WTC11 (cell line): ENCODE data around the gene TLE4.

Source experiments
- CBFB ChIP-seq: sonication (generic); formaldehyde crosslinking; IDR thresholded peaks from 2 replicates; pipeline ENCODE4 v1.8.1; 2022; ENCODE audit warnings: mild to moderate bottlenecking, low read depth, missing genetic modification reagents
- CREM ChIP-seq: sonication (generic); formaldehyde crosslinking; IDR thresholded peaks from 2 replicates; pipeline ENCODE4 v1.8.1; 2022; ENCODE audit warnings: mild to moderate bottlenecking, missing genetic modification reagents, moderate library complexity
- FOXP1 ChIP-seq: sonication (generic); formaldehyde crosslinking; IDR thresholded peaks from 2 replicates; pipeline ENCODE4 v1.8.0; 2022; ENCODE audit warnings: missing genetic modification reagents, mild to moderate bottlenecking, moderate library complexity, borderline replicate concordance
- IRF2 ChIP-seq: sonication (generic); formaldehyde crosslinking; IDR thresholded peaks from 2 replicates; pipeline ENCODE4 v1.8.0; 2022; ENCODE audit warnings: low read depth, missing genetic modification reagents, borderline replicate concordance
- NFYB ChIP-seq: sonication (generic); formaldehyde crosslinking; conservative IDR thresholded peaks from 2 replicates; pipeline ENCODE4 v1.8.0; 2022; ENCODE audit warnings: low read depth, missing genetic modification reagents
- NR2C2 ChIP-seq: sonication (generic); formaldehyde crosslinking; IDR thresholded peaks from 2 replicates; pipeline ENCODE4 v1.8.0; 2022; ENCODE audit warnings: mild to moderate bottlenecking, missing genetic modification reagents
- SP1 ChIP-seq: sonication (generic); formaldehyde crosslinking; conservative IDR thresholded peaks from 2 replicates; pipeline ENCODE4 v1.8.1; 2022; ENCODE audit warnings: missing genetic modification reagents
- ZNF121 ChIP-seq: sonication (generic); formaldehyde crosslinking; IDR thresholded peaks from 2 replicates; pipeline ENCODE4 v1.8.0; 2023; ENCODE audit warnings: missing genetic modification reagents
- TF ChIP-seq, protein P1 (sequence below): sonication (generic); formaldehyde crosslinking; IDR thresholded peaks from 2 replicates; pipeline ENCODE4 v1.8.0; 2022; ENCODE audit warnings: mild to moderate bottlenecking, missing genetic modification reagents
- TF ChIP-seq, protein P2 (sequence below): fragments of 200-600 bp; IDR thresholded peaks from 2 replicates; pipeline ENCODE4 v1.8.0; 2022; ENCODE audit warnings: antibody characterized with exemption
- TF ChIP-seq, protein P3 (sequence below): sonication (generic); formaldehyde crosslinking; IDR thresholded peaks from 2 replicates; pipeline ENCODE4 v1.8.0; 2023; ENCODE audit warnings: mild to moderate bottlenecking, missing genetic modification reagents

DNA sequence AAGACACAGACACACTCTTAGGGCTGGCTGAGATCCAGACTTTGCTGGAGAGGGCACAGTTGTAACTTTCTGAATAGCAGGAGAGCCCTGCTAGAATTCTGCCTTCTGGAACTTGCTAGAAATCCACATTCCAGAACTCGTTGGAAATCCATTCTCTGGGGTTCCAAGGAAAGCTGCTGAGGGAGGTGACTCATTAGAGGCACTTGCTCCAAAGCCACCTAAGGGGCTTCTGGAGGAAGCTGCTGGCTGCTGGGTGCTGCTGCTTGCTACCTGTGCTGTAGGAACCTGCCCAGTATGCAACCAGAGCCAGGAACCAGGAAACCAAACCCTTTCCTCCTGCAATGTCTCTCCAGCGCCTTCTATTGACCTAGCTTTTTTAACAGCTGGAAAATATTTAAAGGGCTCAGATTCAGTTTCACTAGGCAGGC is 4.1 kb upstream of the TLE4 start:
- TF ChIP-seq, protein P1, sequence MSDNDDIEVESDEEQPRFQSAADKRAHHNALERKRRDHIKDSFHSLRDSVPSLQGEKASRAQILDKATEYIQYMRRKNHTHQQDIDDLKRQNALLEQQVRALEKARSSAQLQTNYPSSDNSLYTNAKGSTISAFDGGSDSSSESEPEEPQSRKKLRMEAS = no peak
- no peak for TF ChIP-seq FOXP1 (CRISPR knock-in tag)
- no peak for TF ChIP-seq CBFB (CRISPR knock-in tag)
- TF ChIP-seq NR2C2 (CRISPR knock-in tag) = no peak
- TF ChIP-seq, protein P2, sequence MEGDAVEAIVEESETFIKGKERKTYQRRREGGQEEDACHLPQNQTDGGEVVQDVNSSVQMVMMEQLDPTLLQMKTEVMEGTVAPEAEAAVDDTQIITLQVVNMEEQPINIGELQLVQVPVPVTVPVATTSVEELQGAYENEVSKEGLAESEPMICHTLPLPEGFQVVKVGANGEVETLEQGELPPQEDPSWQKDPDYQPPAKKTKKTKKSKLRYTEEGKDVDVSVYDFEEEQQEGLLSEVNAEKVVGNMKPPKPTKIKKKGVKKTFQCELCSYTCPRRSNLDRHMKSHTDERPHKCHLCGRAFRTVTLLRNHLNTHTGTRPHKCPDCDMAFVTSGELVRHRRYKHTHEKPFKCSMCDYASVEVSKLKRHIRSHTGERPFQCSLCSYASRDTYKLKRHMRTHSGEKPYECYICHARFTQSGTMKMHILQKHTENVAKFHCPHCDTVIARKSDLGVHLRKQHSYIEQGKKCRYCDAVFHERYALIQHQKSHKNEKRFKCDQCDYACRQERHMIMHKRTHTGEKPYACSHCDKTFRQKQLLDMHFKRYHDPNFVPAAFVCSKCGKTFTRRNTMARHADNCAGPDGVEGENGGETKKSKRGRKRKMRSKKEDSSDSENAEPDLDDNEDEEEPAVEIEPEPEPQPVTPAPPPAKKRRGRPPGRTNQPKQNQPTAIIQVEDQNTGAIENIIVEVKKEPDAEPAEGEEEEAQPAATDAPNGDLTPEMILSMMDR = no peak
- TF ChIP-seq IRF2 (CRISPR knock-in tag) = no peak
- TF ChIP-seq SP1 (CRISPR knock-in tag) = no peak
- no peak for TF ChIP-seq ZNF121 (CRISPR knock-in tag)
- TF ChIP-seq, protein P3, sequence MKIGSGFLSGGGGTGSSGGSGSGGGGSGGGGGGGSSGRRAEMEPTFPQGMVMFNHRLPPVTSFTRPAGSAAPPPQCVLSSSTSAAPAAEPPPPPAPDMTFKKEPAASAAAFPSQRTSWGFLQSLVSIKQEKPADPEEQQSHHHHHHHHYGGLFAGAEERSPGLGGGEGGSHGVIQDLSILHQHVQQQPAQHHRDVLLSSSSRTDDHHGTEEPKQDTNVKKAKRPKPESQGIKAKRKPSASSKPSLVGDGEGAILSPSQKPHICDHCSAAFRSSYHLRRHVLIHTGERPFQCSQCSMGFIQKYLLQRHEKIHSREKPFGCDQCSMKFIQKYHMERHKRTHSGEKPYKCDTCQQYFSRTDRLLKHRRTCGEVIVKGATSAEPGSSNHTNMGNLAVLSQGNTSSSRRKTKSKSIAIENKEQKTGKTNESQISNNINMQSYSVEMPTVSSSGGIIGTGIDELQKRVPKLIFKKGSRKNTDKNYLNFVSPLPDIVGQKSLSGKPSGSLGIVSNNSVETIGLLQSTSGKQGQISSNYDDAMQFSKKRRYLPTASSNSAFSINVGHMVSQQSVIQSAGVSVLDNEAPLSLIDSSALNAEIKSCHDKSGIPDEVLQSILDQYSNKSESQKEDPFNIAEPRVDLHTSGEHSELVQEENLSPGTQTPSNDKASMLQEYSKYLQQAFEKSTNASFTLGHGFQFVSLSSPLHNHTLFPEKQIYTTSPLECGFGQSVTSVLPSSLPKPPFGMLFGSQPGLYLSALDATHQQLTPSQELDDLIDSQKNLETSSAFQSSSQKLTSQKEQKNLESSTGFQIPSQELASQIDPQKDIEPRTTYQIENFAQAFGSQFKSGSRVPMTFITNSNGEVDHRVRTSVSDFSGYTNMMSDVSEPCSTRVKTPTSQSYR (CRISPR knock-in tag) = no peak
- no peak for TF ChIP-seq CREM (CRISPR knock-in tag)
- TF ChIP-seq NFYB = no peak
